Esophagus muscularis mucosa (tissue), 4 donors: ENCODE results near the gene ANAPC1. TPM values are rescaled to one million over a fixed set of nuclear protein-coding genes. Genes with fewer than 3 reads are reported as not detected.
"Not testable (repeated sequence)": the region's sequence is repeated elsewhere in the genome, so short reads cannot be mapped to it uniquely, and the experiment has no call there.

Source experiments
- DNase-seq: peaks from one replicate; pipeline ENCODE4 v3.0.0-alpha.2; 2017; ENCODE audit errors: extremely low spot score
- H3K27ac ChIP-seq, 4 donors: fragments of 200-600 bp; sonication (generic); replicated peaks in 1 of 4; 1 replicate in 3 of 4; 2 replicates in 1 of 4; pipeline ENCODE4 v1.5.1; 2016 to 2019; ENCODE audit warnings: mild to moderate bottlenecking in 1 of 4
- H3K27me3 ChIP-seq, 4 donors: fragments of 200-600 bp; sonication (generic); one replicate each; pipeline versions ENCODE4 v1.5.1 to v1.6.0; 2016 to 2019
- H3K36me3 ChIP-seq, 4 donors: fragments of 200-600 bp; sonication (generic); one replicate each; pipeline ENCODE4 v1.5.1; 2016 to 2019
- H3K4me1 ChIP-seq, 4 donors: fragments of 200-600 bp; sonication (generic); one replicate each; pipeline ENCODE4 v1.5.1; 2016 to 2019
- H3K4me3 ChIP-seq, 4 donors: fragments of 200-600 bp; sonication (generic); 1 replicate in 2 of 4; 2 replicates in 2 of 4; pipeline ENCODE4 v1.5.1; 2016 to 2019; ENCODE audit warnings: mild to moderate bottlenecking in 4 of 4, moderate library complexity in 1 of 4
- H3K9me3 ChIP-seq, 4 donors: fragments of 200-600 bp; sonication (generic); 1 replicate in 3 of 4; 2 replicates in 1 of 4; pipeline ENCODE4 v1.5.1; 2016 to 2019
- CTCF ChIP-seq, 3 experiments: fragments of 200-600 bp in 2 of 3; fragments of 450-650 bp in 1 of 3; sonication (generic) in 2 of 3; IDR thresholded peaks; one replicate each; pipeline ENCODE4 v1.5.1; 2017 to 2019; ENCODE audit warnings: antibody characterized with exemption in 3 of 3, mild to moderate bottlenecking in 2 of 3, moderate library complexity in 1 of 3
- WGBS: methylation state at CpG from one replicate; pipeline ENCODE4 v1.1.5; 2018; 5-methylcytosine and 5-hydroxymethylcytosine counted together
- intact Hi-C: fragments of 100-400 bp; cut with DNase I; formaldehyde crosslinking; loops from one replicate; pipeline ENCODE4 v1.15.1; 2023
- total RNA-seq, 4 donors: library from RNA; depleted of rRNA; stranded (reverse); fragments of >200 nt; gene quantifications; one replicate each; pipeline versions ENCODE4 v1.1.0 to v1.2.1, GENCODE V29; 2016

ANAPC1 gene
- total RNA-seq, 4 donors from 2014 or later, result 27.7 to 45.7 (median 39.7) TPM

DNA sequence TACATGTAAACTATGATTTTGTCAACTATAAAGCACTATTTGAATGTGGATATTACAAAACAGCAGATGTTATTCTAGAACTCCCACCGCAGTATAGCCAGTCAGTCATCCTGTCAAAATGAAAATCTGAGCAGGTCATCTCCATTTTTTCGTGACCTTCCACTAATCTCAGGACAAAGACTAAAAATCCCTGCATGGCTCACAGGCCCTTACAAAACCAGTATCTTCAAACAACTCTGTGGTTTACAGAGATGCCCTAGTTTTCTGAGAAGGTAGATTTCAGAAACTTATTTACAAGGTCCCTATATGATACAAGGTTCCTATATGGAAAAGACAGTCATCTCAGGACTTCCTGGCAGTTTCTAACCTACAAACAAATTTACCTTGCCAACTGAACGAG, 49.8 kb downstream of the ANAPC1 start:
- H3K27ac ChIP-seq, intact Hi-C loops, H3K4me3 ChIP-seq, H3K4me1 ChIP-seq, H3K27me3 ChIP-seq, H3K9me3 ChIP-seq, DNase-seq: not testable (repeated sequence)
- 95% methylated on average over 3 of the region's 3 CpGs for WGBS
- peaks cover 9 to 48% (median 20%) of the 10 kb centered on the region in 4 donors for H3K36me3 ChIP-seq

- 100% methylated on average over 1 of the region's 1 CpG for WGBS
- intact Hi-C loops, DNase-seq, H3K9me3 ChIP-seq, H3K27me3 ChIP-seq, H3K4me1 ChIP-seq, H3K27ac ChIP-seq, H3K4me3 ChIP-seq: not testable (repeated sequence)
- peaks cover 8 to 46% (median 26%) of the 10 kb centered on the region in 4 donors for H3K36me3 ChIP-seq
These were observed 53.5 kb downstream of the ANAPC1 start for GRCh38 chr2:111830479-111830878.

GRCh38 chr2:111828217-111828766, 55.7 kb downstream of the ANAPC1 start:
- WGBS, result 84% methylated on average over 4 of the region's 4 CpGs

GRCh38 chr2:111812970-111813622, 70.9 kb downstream of the ANAPC1 start:
- H3K36me3 ChIP-seq, DNase-seq, H3K4me3 ChIP-seq, H3K9me3 ChIP-seq, H3K27ac ChIP-seq, intact Hi-C loops, H3K4me1 ChIP-seq, H3K27me3 ChIP-seq: not testable (repeated sequence)
- TF ChIP-seq CTCF (IDR thresholded peaks at IDR 0.05), result peak in 2 of 3 experiments; percentile 6 to 21
- 100% methylated on average over 3 of the region's 7 CpGs for WGBS

More at GRCh38 chr2:111828217-111828766, 55.7 kb downstream of the ANAPC1 start:
- H3K27ac ChIP-seq, DNase-seq, H3K4me3 ChIP-seq, H3K4me1 ChIP-seq, intact Hi-C loops, H3K9me3 ChIP-seq, H3K27me3 ChIP-seq: not testable (repeated sequence)
- H3K36me3 ChIP-seq, result peaks cover 10 to 47% (median 27%) of the 10 kb centered on the region in 4 donors

DNA sequence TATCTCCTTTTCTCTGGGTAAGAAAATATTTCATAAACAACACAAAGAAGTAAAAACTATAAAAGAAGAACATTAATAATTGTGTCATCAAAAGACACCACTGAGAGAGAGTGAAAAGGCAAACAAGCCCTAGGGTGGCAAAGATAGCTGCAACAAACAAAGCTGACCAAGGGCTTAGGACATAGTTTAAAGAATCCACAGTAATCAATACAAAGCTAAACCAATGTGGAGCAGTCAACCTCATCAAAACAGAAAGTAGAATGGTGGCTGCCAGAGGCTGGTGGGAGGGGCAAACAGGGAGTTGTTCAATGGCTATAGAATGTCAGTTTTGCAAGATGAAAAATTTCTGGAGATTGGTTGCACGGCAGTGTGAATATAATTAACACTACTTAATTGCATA, 93.4 kb downstream of the ANAPC1 start:
- H3K4me1 ChIP-seq, DNase-seq, intact Hi-C loops, H3K27me3 ChIP-seq, H3K4me3 ChIP-seq, H3K27ac ChIP-seq, H3K9me3 ChIP-seq: not testable (repeated sequence)
- H3K36me3 ChIP-seq, result peaks cover 0 to 19% (median 5%) of the 10 kb centered on the region in 4 donors
- WGBS, result 100% methylated on average over 1 of the region's 1 CpG

- DNase-seq, H3K27me3 ChIP-seq, intact Hi-C loops, H3K27ac ChIP-seq, H3K4me1 ChIP-seq, H3K9me3 ChIP-seq, H3K4me3 ChIP-seq: not testable (repeated sequence)
- 96% methylated on average over 3 of the region's 3 CpGs for WGBS
- peaks cover 0 to 36% (median 8%) of the 10 kb centered on the region in 4 donors for H3K36me3 ChIP-seq
These were observed 99.9 kb downstream of the ANAPC1 start for GRCh38 chr2:111784081-111784480.

- H3K36me3 ChIP-seq, result peaks cover 0 to 31% (median 4%) of the 10 kb centered on the region in 4 donors
- H3K4me3 ChIP-seq, DNase-seq, H3K27ac ChIP-seq, H3K4me1 ChIP-seq, intact Hi-C loops, H3K27me3 ChIP-seq, H3K9me3 ChIP-seq: not testable (repeated sequence)
- WGBS, result 95% methylated on average over 5 of the region's 6 CpGs
These were observed 101.8 kb downstream of the ANAPC1 start for GRCh38 chr2:111782195-111782594.

DNA sequence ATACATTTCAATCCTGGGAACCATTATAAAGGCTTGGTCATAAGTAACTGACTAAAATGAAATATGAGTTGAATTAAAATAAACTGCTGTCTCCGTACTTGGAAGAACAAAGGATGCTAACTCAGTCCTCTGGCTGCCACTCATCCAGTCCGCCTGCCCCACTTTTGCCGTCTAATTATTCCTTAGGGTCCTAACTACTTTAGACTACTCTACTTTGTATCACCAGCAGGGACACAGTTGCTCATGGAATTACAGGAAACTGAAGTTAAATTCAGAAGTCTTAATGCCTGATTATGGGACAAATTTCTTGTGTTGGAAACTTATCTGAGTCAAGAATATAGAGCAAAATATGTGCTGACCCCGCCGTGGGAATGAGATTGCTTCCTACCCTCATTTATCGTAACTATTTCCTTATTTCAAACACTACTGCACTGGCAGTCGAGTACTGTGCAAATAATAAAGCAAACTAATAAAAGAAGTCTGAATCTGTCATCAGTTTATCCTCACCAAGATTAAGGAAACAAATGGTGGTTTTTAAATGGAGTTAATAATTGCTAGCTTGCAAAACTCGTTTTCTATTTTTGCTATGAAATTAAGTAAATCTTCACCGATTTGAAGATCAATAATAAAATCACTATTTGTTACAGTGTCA, 102.4 kb downstream of the ANAPC1 start:
- not testable (repeated sequence) for H3K9me3 ChIP-seq
- 82% methylated on average over 9 of the region's 9 CpGs for WGBS

DNA sequence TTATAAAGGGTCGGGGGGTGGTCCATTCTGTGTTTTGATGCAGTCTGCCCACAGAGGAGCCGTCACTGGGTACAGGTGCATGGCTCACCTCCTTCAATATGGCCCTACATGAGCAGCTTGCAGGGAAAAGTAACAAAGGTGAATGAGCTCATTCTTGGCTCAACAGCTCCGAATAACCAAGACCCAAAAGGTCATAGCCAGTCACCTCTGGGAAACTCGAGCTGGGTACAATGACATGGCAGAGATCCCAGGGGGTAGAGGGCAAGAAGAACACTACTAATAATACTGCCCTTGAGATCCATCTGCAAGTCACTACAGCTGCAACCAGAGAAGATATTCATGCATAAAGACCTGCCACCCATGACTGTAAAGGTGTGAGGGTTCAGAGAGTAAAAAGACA, 106.8 kb downstream of the ANAPC1 start:
- H3K36me3 ChIP-seq, result peaks cover 0 to 21% (median 2%) of the 10 kb centered on the region in 4 donors
- H3K9me3 ChIP-seq, H3K4me1 ChIP-seq, H3K4me3 ChIP-seq, H3K27me3 ChIP-seq, H3K27ac ChIP-seq, intact Hi-C loops: not testable (repeated sequence)
- WGBS, result 80% methylated on average over 4 of the region's 4 CpGs
- peak; percentile 47 for DNase-seq

More for the DNA sequence above, 102.4 kb downstream of the ANAPC1 start:
- H3K36me3 ChIP-seq, result peaks cover 0 to 29% (median 3%) of the 10 kb centered on the region in 4 donors
- H3K27me3 ChIP-seq, H3K27ac ChIP-seq, H3K4me1 ChIP-seq, H3K4me3 ChIP-seq, DNase-seq, intact Hi-C loops: not testable (repeated sequence)

DNA sequence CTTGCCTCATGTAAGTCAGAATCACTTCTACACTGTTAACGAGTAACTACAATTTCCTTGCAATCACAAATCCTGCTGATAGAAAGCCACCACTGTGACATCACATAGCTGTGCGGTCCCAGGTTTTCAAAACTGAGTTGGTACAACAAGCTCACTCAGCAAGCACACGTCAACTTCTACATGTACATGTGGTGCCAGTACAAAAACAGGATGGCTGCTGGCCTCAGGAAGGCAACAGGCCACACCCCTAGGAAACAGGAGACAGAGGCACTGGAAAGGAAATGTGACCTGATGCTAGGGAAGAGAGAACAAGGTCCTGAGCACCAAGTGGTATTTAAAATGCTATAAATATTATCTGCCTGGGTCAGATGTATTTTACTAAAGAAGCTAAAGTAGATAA, 107.7 kb downstream of the ANAPC1 start:
- H3K36me3 ChIP-seq, result peaks cover 0 to 14% (median 2%) of the 10 kb centered on the region in 4 donors
- H3K27ac ChIP-seq, H3K4me1 ChIP-seq, H3K27me3 ChIP-seq, DNase-seq, H3K9me3 ChIP-seq, H3K4me3 ChIP-seq, intact Hi-C loops: not testable (repeated sequence)
- 83% methylated on average over 1 of the region's 3 CpGs for WGBS

- WGBS, result no CpG with 5 or more reads among the region's 6 CpGs
- H3K4me3 ChIP-seq, H3K27ac ChIP-seq, intact Hi-C loops, H3K4me1 ChIP-seq, H3K9me3 ChIP-seq, DNase-seq, H3K27me3 ChIP-seq, H3K36me3 ChIP-seq: not testable (repeated sequence)
These were observed 111.8 kb downstream of the ANAPC1 start for GRCh38 chr2:111772180-111772579.
